Peyer's patch (tissue), 4 donors: Measurements from ENCODE around the gene RBMS1.

ENCODE experiments used
- CTCF ChIP-seq, 6 experiments: fragments of 450-650 bp in 4 of 6; fragments of 200-600 bp in 2 of 6; sonication (generic) in 1 of 6; IDR thresholded peaks; one replicate each; pipeline ENCODE4 v1.5.1; 2017 to 2019; ENCODE audit warnings: antibody characterized with exemption in 6 of 6, mild to moderate bottlenecking in 3 of 6, moderate library complexity in 1 of 6
- POLR2A ChIP-seq, 2 donors: fragments of 450-650 bp; IDR thresholded peaks; one replicate each; pipeline ENCODE4 v1.5.1; 2017; ENCODE audit warnings: antibody characterized with exemption in 2 of 2, mild to moderate bottlenecking in 2 of 2, moderate library complexity in 2 of 2

- no peak for TF ChIP-seq CTCF (IDR thresholded peaks at IDR 0.05)
- no peak for TF ChIP-seq POLR2A (IDR thresholded peaks at IDR 0.05)
Observed at GRCh38 chr2:160384791-160385190, 108.8 kb downstream of the RBMS1 start.
